Keratinocyte (primary cell): ENCODE measurements around the gene MANBA. TPM values are rescaled to one million over a fixed set of nuclear protein-coding genes. Genes with fewer than 3 reads are reported as not detected.

Experiments
- DNase-seq: peaks from one replicate; pipeline ENCODE4 v3.0.0-alpha.2; 2011; ENCODE audit warnings: low read depth, missing footprints, low spot score
- FAIRE-seq: peaks from 2 replicates; lab custom pipeline; 2011; peaks lifted over from hg19 to GRCh38; lab: Jason Lieb, UNC
- H2AFZ ChIP-seq: 2 replicates; pipeline ENCODE4 v1.6.0; 2012; ENCODE audit warnings: low read length, control low read depth, inconsistent platforms; ENCODE audit not compliant: control insufficient read depth
- H3K27ac ChIP-seq: 2 replicates; pipeline ENCODE4 v1.5.1; 2011; ENCODE audit warnings: low read length; ENCODE audit not compliant: control insufficient read depth, insufficient read depth
- H3K27me3 ChIP-seq: 3 replicates; pipeline ENCODE4 v1.6.0; 2011; ENCODE audit warnings: low read length; ENCODE audit not compliant: control insufficient read depth, insufficient read depth; ENCODE audit errors: extremely low read depth
- H3K36me3 ChIP-seq, 2 experiments: 2 replicates in 1 of 2; 3 replicates in 1 of 2; pipeline ENCODE4 v1.5.1; 2011; ENCODE audit warnings: low read length in 2 of 2, mild to moderate bottlenecking in 1 of 2; ENCODE audit not compliant: control insufficient read depth in 2 of 2, insufficient read depth in 2 of 2; ENCODE audit errors: extremely low read depth in 1 of 2
- H3K4me1 ChIP-seq: 3 replicates; pipeline ENCODE4 v1.5.1; 2011; ENCODE audit warnings: low read length; ENCODE audit not compliant: control insufficient read depth, insufficient read depth; ENCODE audit errors: extremely low read depth
- H3K4me2 ChIP-seq: 3 replicates; pipeline ENCODE4 v1.6.0; 2011; ENCODE audit warnings: low read depth, low read length; ENCODE audit not compliant: control insufficient read depth, insufficient read depth; ENCODE audit errors: extremely low read depth
- H3K4me3 ChIP-seq, 3 experiments: fragments of 200-600 bp in 1 of 3; sonication (generic) in 1 of 3; 2 replicates in 2 of 3; 3 replicates in 1 of 3; pipeline ENCODE4 v1.5.1; 2011 to 2016; ENCODE audit warnings: low read length in 3 of 3, mild to moderate bottlenecking in 3 of 3, control low read depth in 2 of 3, inconsistent platforms in 1 of 3, low read depth in 1 of 3, mixed read lengths in 1 of 3, mixed run types in 1 of 3, moderate library complexity in 1 of 3; ENCODE audit not compliant: control insufficient read depth in 2 of 3, insufficient read depth in 2 of 3; ENCODE audit errors: extremely low read depth in 1 of 3
- H3K79me2 ChIP-seq: 2 replicates; pipeline ENCODE4 v1.6.0; 2012; ENCODE audit warnings: low read length; ENCODE audit not compliant: control insufficient read depth, insufficient read depth
- H3K9ac ChIP-seq: 3 replicates; pipeline ENCODE4 v1.6.0; 2011; ENCODE audit warnings: low read length; ENCODE audit not compliant: control insufficient read depth, insufficient read depth; ENCODE audit errors: extremely low read depth
- H3K9me1 ChIP-seq: 3 replicates; pipeline ENCODE4 v1.6.0; 2011; ENCODE audit warnings: low read length; ENCODE audit not compliant: control insufficient read depth, insufficient read depth; ENCODE audit errors: extremely low read depth
- H3K9me3 ChIP-seq: 2 replicates; pipeline ENCODE4 v1.5.1; 2012; ENCODE audit warnings: low read depth, low read length; ENCODE audit not compliant: control insufficient read depth
- H4K20me1 ChIP-seq: 3 replicates; pipeline ENCODE4 v1.6.0; 2011; ENCODE audit warnings: low read length; ENCODE audit not compliant: control insufficient read depth, insufficient read depth; ENCODE audit errors: extremely low read depth
- EZH2 ChIP-seq: IDR thresholded peaks from one replicate; pipeline ENCODE4 v1.6.1; 2012; ENCODE audit warnings: inconsistent platforms, mild to moderate bottlenecking, low read length, moderate library complexity
- dilution Hi-C: fragments of 300-500 bp; cut with MboI; formaldehyde crosslinking; loops from one replicate; pipeline ENCODE4 v1.7.0; 2020; ENCODE audit warnings: low sequenced_read_pairs; ENCODE audit not compliant: extremely low pct_ligation_motif_present
- polyA plus RNA-seq, 5 experiments: library from polyadenylated mRNA; depleted of rRNA in 3 of 5; stranded (reverse) in 3 of 5; stranded (forward) in 1 of 5; unstranded in 1 of 5; fragments of >200 nt; gene quantifications; 1 replicate in 1 of 5; 2 replicates in 3 of 5; 3 replicates in 1 of 5; pipeline versions ENCODE4 v1.2.1 to v1.2.3, GENCODE V29; 2011 to 2012; ENCODE audit warnings: missing spikeins in 2 of 5, low read depth in 1 of 5, low replicate concordance in 1 of 5
- TF ChIP-seq, protein P1 (sequence below), 3 experiments: IDR thresholded peaks in 1 of 3; conservative IDR thresholded peaks in 1 of 3; optimal IDR thresholded peaks in 1 of 3; 2 replicates in 2 of 3; 3 replicates in 1 of 3; pipeline versions ENCODE3 to v1.5.1; 2011; ENCODE audit warnings: low read length in 3 of 3, mild to moderate bottlenecking in 3 of 3, moderate library complexity in 2 of 3, control low read depth in 1 of 3, inconsistent platforms in 1 of 3; ENCODE audit not compliant: insufficient read depth in 2 of 3; ENCODE audit errors: extremely low read depth in 1 of 3

Gene MANBA
- polyA plus RNA-seq, 1 donor (not counting 4 experiments of a cell fraction or from before 2014, with no cell fraction given), result 9.3 TPM

DNA sequence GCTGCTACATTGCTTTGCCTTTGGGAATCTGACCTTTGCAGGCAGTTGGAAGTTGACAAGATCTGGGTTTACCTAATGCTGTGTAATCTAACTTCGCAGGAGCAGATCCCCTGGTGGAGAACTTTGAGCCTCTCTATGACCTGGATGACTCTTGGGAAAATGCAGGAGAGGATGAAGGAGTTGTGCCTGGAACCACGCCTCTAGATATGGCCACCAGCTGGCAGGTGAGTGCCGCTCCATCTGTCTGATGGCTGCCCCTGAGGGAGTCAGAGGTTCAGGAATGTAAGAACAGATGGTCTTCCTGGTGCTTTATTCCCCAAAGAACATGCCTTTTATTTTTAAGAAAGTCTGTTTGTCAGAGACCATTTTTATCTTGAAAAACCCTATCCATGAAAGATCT lies 150.3 kb downstream of the MANBA start:
- no peaks in the 10 kb centered on the region for H3K9me1 ChIP-seq
- H3K9ac ChIP-seq, result no peak overlapping the region
- no peak for FAIRE-seq
- H3K4me3 ChIP-seq, result no peak overlapping the region
- TF ChIP-seq EZH2, result no peak
- TF ChIP-seq, protein P1, sequence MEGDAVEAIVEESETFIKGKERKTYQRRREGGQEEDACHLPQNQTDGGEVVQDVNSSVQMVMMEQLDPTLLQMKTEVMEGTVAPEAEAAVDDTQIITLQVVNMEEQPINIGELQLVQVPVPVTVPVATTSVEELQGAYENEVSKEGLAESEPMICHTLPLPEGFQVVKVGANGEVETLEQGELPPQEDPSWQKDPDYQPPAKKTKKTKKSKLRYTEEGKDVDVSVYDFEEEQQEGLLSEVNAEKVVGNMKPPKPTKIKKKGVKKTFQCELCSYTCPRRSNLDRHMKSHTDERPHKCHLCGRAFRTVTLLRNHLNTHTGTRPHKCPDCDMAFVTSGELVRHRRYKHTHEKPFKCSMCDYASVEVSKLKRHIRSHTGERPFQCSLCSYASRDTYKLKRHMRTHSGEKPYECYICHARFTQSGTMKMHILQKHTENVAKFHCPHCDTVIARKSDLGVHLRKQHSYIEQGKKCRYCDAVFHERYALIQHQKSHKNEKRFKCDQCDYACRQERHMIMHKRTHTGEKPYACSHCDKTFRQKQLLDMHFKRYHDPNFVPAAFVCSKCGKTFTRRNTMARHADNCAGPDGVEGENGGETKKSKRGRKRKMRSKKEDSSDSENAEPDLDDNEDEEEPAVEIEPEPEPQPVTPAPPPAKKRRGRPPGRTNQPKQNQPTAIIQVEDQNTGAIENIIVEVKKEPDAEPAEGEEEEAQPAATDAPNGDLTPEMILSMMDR (optimal IDR thresholded peaks at IDR 0.05 in 1 of 3, IDR thresholded peaks at IDR 0.05 in 1 of 3, conservative IDR thresholded peaks at IDR 0.05 in 1 of 3; ENCODE audit: extremely low read depth in 1 of 3, insufficient read depth in 2 of 3, low read length in 3 of 3), result no peak
- dilution Hi-C loops, result no loop called here
- no peaks in the 10 kb centered on the region for H4K20me1 ChIP-seq
- no peaks in the 10 kb centered on the region for H3K27me3 ChIP-seq
- no peak overlapping the region for H3K27ac ChIP-seq
- no peak for DNase-seq
- H3K79me2 ChIP-seq, result no peaks in the 10 kb centered on the region
- no peak overlapping the region for H3K4me2 ChIP-seq
- peaks cover 21 to 47% of the 10 kb centered on the region in 2 experiments for H3K36me3 ChIP-seq
- no peak overlapping the region for H2AFZ ChIP-seq
- peaks cover 23% of the 10 kb centered on the region for H3K4me1 ChIP-seq
- H3K9me3 ChIP-seq, result no peaks in the 10 kb centered on the region

DNA sequence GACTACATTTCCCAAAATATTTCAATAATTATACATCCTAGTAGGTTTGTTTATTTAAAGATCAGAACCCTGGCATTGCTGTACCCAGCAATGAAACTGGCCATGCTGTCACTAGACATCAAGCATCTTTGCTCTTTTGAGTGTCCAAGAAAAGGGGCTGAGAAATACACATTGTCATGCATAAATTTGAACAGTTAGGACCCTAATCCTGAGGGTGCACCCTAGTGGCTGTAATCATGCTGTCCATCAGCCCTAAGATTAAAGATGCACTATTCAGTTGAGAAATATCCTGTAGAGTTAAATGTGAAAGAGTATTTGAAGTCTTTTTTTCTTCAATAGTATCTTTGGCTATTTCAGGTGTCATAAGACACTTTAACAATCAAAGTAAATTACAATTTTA lies 150.8 kb downstream of the MANBA start:
- Histone ChIP-seq H3K36me3 (peaks cover 19 to 44% of the 10 kb centered on the region in 2 experiments), H3K9ac (no peak overlapping the region)
- no peak for DNase-seq

More for the DNA sequence above, 150.8 kb downstream of the MANBA start:
- no peaks in the 10 kb centered on the region for H3K27me3 ChIP-seq
- H3K9me1 ChIP-seq, result no peaks in the 10 kb centered on the region
- no peak for TF ChIP-seq EZH2
- TF ChIP-seq, protein P1 (optimal IDR thresholded peaks at IDR 0.05 in 1 of 3, IDR thresholded peaks at IDR 0.05 in 1 of 3, conservative IDR thresholded peaks at IDR 0.05 in 1 of 3; ENCODE audit: extremely low read depth in 1 of 3, insufficient read depth in 2 of 3, low read length in 3 of 3), result peak in 2 of 3 experiments; percentile 19 to 24
- no peaks in the 10 kb centered on the region for H3K79me2 ChIP-seq
- H3K4me3 ChIP-seq, result no peak overlapping the region
- no peak overlapping the region for H3K4me2 ChIP-seq
- FAIRE-seq, result no peak
- no peak overlapping the region for H2AFZ ChIP-seq
- H3K4me1 ChIP-seq, result peaks cover 23% of the 10 kb centered on the region
- no peaks in the 10 kb centered on the region for H3K9me3 ChIP-seq
- dilution Hi-C loops, result no loop called here
- no peak overlapping the region for H3K27ac ChIP-seq
- no peaks in the 10 kb centered on the region for H4K20me1 ChIP-seq
